GM23338 (cell line): Measurements from ENCODE around the gene MMP28. TPM values are rescaled to one million over a fixed set of nuclear protein-coding genes. Genes with fewer than 3 reads are reported as not detected.

Experiments used
- ATAC-seq: fragments of 200-7000 bp; cut with Tn5 transposase; 3 replicates; pipeline ENCODE4 v1.9.1; 2020
- DNase-seq: peaks from one replicate; pipeline ENCODE4 v3.0.0-alpha.2; 2015; ENCODE audit warnings: low spot score
- H2AFZ ChIP-seq: fragments of 200-600 bp; sonication (generic); 2 replicates; pipeline ENCODE4 v1.8.0; 2016; ENCODE audit warnings: antibody characterized with exemption, mild to moderate bottlenecking, moderate library complexity
- H3F3A ChIP-seq: fragments of 200-600 bp; sonication (generic); replicated peaks from 2 replicates; pipeline ENCODE4 v1.8.0; 2017; ENCODE audit warnings: antibody characterized with exemption, mixed run types, low read depth
- H3K27ac ChIP-seq: fragments of 200-600 bp; sonication (generic); 2 replicates; pipeline ENCODE4 v1.6.1; 2016; ENCODE audit warnings: low read depth
- H3K27me3 ChIP-seq: fragments of 200-600 bp; sonication (generic); 2 replicates; pipeline ENCODE4 v1.8.0; 2016; ENCODE audit warnings: mild to moderate bottlenecking, mixed run types, moderate library complexity; ENCODE audit not compliant: insufficient read depth
- H3K36me3 ChIP-seq: fragments of 200-600 bp; sonication (generic); 2 replicates; pipeline ENCODE4 v1.8.0; 2016; ENCODE audit warnings: mild to moderate bottlenecking; ENCODE audit not compliant: insufficient read depth
- H3K4me1 ChIP-seq: fragments of 200-600 bp; sonication (generic); 2 replicates; pipeline ENCODE4 v1.8.0; 2016; ENCODE audit warnings: mild to moderate bottlenecking, moderate library complexity; ENCODE audit not compliant: insufficient read depth
- H3K4me2 ChIP-seq: fragments of 200-600 bp; sonication (generic); 2 replicates; pipeline ENCODE4 v1.7.1; 2017; ENCODE audit warnings: mixed run types
- H3K4me3 ChIP-seq: fragments of 200-600 bp; sonication (generic); 2 replicates; pipeline ENCODE4 v1.6.1; 2016; ENCODE audit warnings: mixed run types
- H3K79me2 ChIP-seq: fragments of 200-600 bp; sonication (generic); replicated peaks from 2 replicates; pipeline ENCODE4 v1.8.0; 2017; ENCODE audit warnings: mild to moderate bottlenecking; ENCODE audit not compliant: insufficient read depth
- H3K9me2 ChIP-seq: fragments of 200-600 bp; sonication (generic); 2 replicates; pipeline ENCODE4 v1.8.0; 2017; ENCODE audit not compliant: insufficient read depth
- H4K20me1 ChIP-seq: fragments of 200-600 bp; sonication (generic); replicated peaks from 2 replicates; pipeline ENCODE4 v1.8.0; 2017; ENCODE audit warnings: mild to moderate bottlenecking; ENCODE audit not compliant: insufficient read depth
- H3K27ac Mint-ChIP-seq: 2 replicates; pipeline ENCODE4 v1.8.0; 2020; ENCODE audit warnings: inconsistent platforms, mild to moderate bottlenecking, moderate library complexity, mixed read lengths
- H3K27me3 Mint-ChIP-seq: 3 replicates; pipeline ENCODE4 v1.8.0; 2022; ENCODE audit warnings: low read depth, mild to moderate bottlenecking, moderate library complexity, mixed read lengths, inconsistent platforms; ENCODE audit not compliant: insufficient read depth, poor library complexity
- H3K36me3 Mint-ChIP-seq: 3 replicates; pipeline ENCODE4 v1.8.0; 2021; ENCODE audit warnings: low read depth, mild to moderate bottlenecking, inconsistent platforms, moderate library complexity, mixed read lengths
- H3K4me1 Mint-ChIP-seq: 3 replicates; pipeline ENCODE4 v1.8.0; 2020; ENCODE audit warnings: mild to moderate bottlenecking, inconsistent platforms, mixed read lengths
- H3K4me3 Mint-ChIP-seq: 3 replicates; pipeline ENCODE4 v1.8.0; 2021; ENCODE audit warnings: moderate library complexity, mild to moderate bottlenecking, inconsistent platforms, mixed read lengths
- H3K9me3 Mint-ChIP-seq: 3 replicates; pipeline ENCODE4 v1.8.0; 2020; ENCODE audit warnings: moderate library complexity, mild to moderate bottlenecking, inconsistent platforms, mixed read lengths
- CREB1 ChIP-seq: fragments of 250-450 bp; sonication (Bioruptor Pico); IDR thresholded peaks from 2 replicates; pipeline ENCODE4 v1.5.0; 2020; ENCODE audit warnings: low read depth, mild to moderate bottlenecking, moderate library complexity
- ETS1 ChIP-seq: IDR thresholded peaks from 2 replicates; pipeline ENCODE4 v1.6.1; 2016; ENCODE audit warnings: antibody characterized with exemption
- REST ChIP-seq: IDR thresholded peaks from one replicate; pipeline ENCODE4 v1.6.1; 2018; ENCODE audit warnings: antibody characterized with exemption; ENCODE audit not compliant: unreplicated experiment
- ZNF114 ChIP-seq: fragments of 250-450 bp; sonication (Bioruptor Pico); IDR thresholded peaks from 2 replicates; pipeline ENCODE4 v1.5.0; 2020; ENCODE audit warnings: mild to moderate bottlenecking, moderate library complexity
- ZNF331 ChIP-seq: fragments of 250-450 bp; sonication (Bioruptor Pico); IDR thresholded peaks from 2 replicates; pipeline ENCODE4 v1.5.0; 2020; ENCODE audit warnings: low read depth, mild to moderate bottlenecking, moderate library complexity
- polyA plus RNA-seq: library from polyadenylated mRNA; unstranded; fragments of >200 nt; fragmentation: Nextera tagmentation; extraction: Ambion mirVana; gene quantifications from 2 replicates; pipeline ENCODE4 v1.2.1, GENCODE V29; 2016
- total RNA-seq: library from RNA; depleted of rRNA; stranded (reverse); fragments of >200 nt; shearing (Covaris generic); gene quantifications from 2 replicates; pipeline ENCODE4 v1.2.3, GENCODE V29; 2014
- TF ChIP-seq, protein P1 (sequence below): fragments of 250-450 bp; sonication (Bioruptor Pico); IDR thresholded peaks from 2 replicates; pipeline ENCODE4 v1.5.0; 2020; ENCODE audit warnings: mild to moderate bottlenecking, moderate library complexity

MMP28 gene
- total and polyA plus RNA-seq, 2 experiments from 2014 or later: not detected

DNA sequence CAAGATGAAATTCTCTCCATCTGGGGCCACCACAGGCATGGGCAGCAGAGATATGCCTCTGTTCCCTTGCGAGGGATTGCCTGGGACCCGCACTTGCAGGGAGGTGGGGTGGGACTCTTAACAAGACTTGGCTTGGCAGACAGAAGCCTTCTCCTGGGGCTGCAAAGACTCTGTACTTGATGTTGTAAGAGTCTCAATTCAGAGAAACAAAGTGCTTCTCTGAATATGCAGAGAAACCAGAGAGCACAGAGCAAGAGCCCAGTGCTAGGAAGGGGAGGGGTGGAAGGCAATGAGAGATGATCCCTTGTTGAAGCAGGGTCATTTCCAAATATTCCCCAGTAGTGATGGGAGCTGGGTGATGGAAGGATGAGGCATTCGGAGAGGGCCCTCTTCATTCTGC lies 2.2 kb downstream of the MMP28 start:
- 0 out of 3 replicates have a peak overlapping the region, but pooled peaks have one; percentile 2 for H3K4me3 Mint-ChIP-seq

More for the DNA sequence above, 2.2 kb downstream of the MMP28 start:
- no peak for DNase-seq
- no peaks in the 10 kb centered on the region for H3K9me2 ChIP-seq
- Mint-ChIP-seq H3K36me3 (no peaks in the 10 kb centered on the region; the same call in 2 of the 3 replicates), H3K27ac (no peak overlapping the region), H3K27me3 (peaks cover 43% of the 10 kb centered on the region), H3K4me1 (peaks cover 10% of the 10 kb centered on the region; the same call in 2 of the 3 replicates), H3K9me3 (no peaks in the 10 kb centered on the region)
- H3K36me3 ChIP-seq: no peaks in the 10 kb centered on the region
- no peaks in the 10 kb centered on the region for H3K79me2 ChIP-seq
- peaks cover 74% of the 10 kb centered on the region for H3K27me3 ChIP-seq
- no peak overlapping the region for H3K4me2 ChIP-seq
- no peak for ATAC-seq
- peaks cover 11% of the 10 kb centered on the region for H3F3A ChIP-seq
- no peaks in the 10 kb centered on the region for H4K20me1 ChIP-seq
- no peak overlapping the region for H2AFZ ChIP-seq
- H3K27ac ChIP-seq: no peak overlapping the region
- H3K4me3 ChIP-seq: no peak overlapping the region
- TF ChIP-seq, protein P1, sequence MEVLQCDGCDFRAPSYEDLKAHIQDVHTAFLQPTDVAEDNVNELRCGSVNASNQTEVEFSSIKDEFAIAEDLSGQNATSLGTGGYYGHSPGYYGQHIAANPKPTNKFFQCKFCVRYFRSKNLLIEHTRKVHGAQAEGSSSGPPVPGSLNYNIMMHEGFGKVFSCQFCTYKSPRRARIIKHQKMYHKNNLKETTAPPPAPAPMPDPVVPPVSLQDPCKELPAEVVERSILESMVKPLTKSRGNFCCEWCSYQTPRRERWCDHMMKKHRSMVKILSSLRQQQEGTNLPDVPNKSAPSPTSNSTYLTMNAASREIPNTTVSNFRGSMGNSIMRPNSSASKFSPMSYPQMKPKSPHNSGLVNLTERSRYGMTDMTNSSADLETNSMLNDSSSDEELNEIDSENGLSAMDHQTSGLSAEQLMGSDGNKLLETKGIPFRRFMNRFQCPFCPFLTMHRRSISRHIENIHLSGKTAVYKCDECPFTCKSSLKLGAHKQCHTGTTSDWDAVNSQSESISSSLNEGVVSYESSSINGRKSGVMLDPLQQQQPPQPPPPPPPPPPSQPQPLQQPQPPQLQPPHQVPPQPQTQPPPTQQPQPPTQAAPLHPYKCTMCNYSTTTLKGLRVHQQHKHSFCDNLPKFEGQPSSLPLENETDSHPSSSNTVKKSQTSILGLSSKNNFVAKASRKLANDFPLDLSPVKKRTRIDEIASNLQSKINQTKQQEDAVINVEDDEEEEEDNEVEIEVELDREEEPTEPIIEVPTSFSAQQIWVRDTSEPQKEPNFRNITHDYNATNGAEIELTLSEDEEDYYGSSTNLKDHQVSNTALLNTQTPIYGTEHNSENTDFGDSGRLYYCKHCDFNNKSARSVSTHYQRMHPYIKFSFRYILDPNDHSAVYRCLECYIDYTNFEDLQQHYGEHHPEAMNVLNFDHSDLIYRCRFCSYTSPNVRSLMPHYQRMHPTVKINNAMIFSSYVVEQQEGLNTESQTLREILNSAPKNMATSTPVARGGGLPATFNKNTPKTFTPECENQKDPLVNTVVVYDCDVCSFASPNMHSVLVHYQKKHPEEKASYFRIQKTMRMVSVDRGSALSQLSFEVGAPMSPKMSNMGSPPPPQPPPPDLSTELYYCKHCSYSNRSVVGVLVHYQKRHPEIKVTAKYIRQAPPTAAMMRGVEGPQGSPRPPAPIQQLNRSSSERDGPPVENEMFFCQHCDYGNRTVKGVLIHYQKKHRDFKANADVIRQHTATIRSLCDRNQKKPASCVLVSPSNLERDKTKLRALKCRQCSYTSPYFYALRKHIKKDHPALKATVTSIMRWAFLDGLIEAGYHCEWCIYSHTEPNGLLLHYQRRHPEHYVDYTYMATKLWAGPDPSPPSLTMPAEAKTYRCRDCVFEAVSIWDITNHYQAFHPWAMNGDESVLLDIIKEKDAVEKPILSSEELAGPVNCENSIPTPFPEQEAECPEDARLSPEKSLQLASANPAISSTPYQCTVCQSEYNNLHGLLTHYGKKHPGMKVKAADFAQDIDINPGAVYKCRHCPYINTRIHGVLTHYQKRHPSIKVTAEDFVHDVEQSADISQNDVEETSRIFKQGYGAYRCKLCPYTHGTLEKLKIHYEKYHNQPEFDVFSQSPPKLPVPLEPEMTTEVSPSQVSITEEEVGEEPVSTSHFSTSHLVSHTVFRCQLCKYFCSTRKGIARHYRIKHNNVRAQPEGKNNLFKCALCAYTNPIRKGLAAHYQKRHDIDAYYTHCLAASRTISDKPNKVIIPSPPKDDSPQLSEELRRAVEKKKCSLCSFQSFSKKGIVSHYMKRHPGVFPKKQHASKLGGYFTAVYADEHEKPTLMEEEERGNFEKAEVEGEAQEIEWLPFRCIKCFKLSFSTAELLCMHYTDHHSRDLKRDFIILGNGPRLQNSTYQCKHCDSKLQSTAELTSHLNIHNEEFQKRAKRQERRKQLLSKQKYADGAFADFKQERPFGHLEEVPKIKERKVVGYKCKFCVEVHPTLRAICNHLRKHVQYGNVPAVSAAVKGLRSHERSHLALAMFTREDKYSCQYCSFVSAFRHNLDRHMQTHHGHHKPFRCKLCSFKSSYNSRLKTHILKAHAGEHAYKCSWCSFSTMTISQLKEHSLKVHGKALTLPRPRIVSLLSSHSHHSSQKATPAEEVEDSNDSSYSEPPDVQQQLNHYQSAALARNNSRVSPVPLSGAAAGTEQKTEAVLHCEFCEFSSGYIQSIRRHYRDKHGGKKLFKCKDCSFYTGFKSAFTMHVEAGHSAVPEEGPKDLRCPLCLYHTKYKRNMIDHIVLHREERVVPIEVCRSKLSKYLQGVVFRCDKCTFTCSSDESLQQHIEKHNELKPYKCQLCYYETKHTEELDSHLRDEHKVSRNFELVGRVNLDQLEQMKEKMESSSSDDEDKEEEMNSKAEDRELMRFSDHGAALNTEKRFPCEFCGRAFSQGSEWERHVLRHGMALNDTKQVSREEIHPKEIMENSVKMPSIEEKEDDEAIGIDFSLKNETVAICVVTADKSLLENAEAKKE (CRISPR knock-in tag): no peak
- TF ChIP-seq REST (no peak), CREB1 (CRISPR knock-in tag) (no peak), ZNF331 (no peak), ZNF114 (CRISPR knock-in tag) (no peak), ETS1 (no peak)
- 0 out of 2 replicates have a peak, but pooled peaks cover 5% of the 10 kb centered on the region for H3K4me1 ChIP-seq
